K562 (cell line): ENCODE data around the gene TANC1. TPM values are rescaled to one million over a fixed set of nuclear protein-coding genes. Genes with fewer than 3 reads are reported as not detected.

Source experiments
- ATAC-seq: fragments of 200-7000 bp; cut with Tn5 transposase; 3 replicates; pipeline ENCODE4 v1.9.1; 2020; ENCODE audit warnings: moderate library complexity
- BruUV-seq: library from RNA; stranded (reverse); fragments of 400-500 nt; replicated peaks from 2 replicates; lab custom pipeline; 2021; lab: Mats Ljungman, UMichigan
- CTCF ChIA-PET: fragments of 300-600 bp; formaldehyde crosslinking; extraction: SDS; loops from one replicate; lab custom pipeline; 2021; ENCODE audit warnings: low intra/inter-chr PET ratio; lab: Yijun Ruan, JAX
- POLR2A ChIA-PET: fragments of 300-600, 350-650 bp; sonication (Branson Sonifier 250); formaldehyde crosslinking; extraction: SDS; loops from one replicate; lab custom pipeline; 2021; ENCODE audit warnings: antibody characterized with exemption, inconsistent platforms; lab: Yijun Ruan, JAX
- DNase-seq, 4 experiments: peaks; one replicate each; pipeline versions ENCODE4 v3.0.0 to v3.0.0-alpha.2; 2011 to 2018; ENCODE audit warnings: low spot score in 3 of 4, mixed read lengths in 3 of 4; ENCODE audit errors: extremely low read depth in 1 of 4
- FAIRE-seq: peaks from 2 replicates; lab custom pipeline; 2011; peaks lifted over from hg19 to GRCh38; lab: Jason Lieb, UNC
- H2AFZ ChIP-seq: 2 replicates; pipeline ENCODE4 v1.6.0; 2011; ENCODE audit warnings: low read depth, low read length, control low read depth, inconsistent platforms
- H3K27ac ChIP-seq: fragments of 200-600 bp; 3 replicates; pipeline ENCODE4 v1.8.0; 2011; ENCODE audit warnings: low read depth, mild to moderate bottlenecking, control low read depth, inconsistent platforms, low read length, moderate library complexity, mixed read lengths; ENCODE audit errors: extremely low read depth
- H3K27me3 ChIP-seq, 2 experiments: fragments of 300-600 bp in 1 of 2; 2 replicates in 1 of 2; 3 replicates in 1 of 2; pipeline versions ENCODE4 v1.6.0 to v1.8.0; 2011; ENCODE audit warnings: inconsistent platforms in 2 of 2, low read length in 2 of 2, mild to moderate bottlenecking in 1 of 2, mixed read lengths in 1 of 2, moderate library complexity in 1 of 2; ENCODE audit not compliant: control insufficient read depth in 2 of 2, insufficient read depth in 2 of 2
- H3K36me3 ChIP-seq: fragments of 300-600 bp; 3 replicates; pipeline ENCODE4 v1.8.0; 2011; ENCODE audit warnings: mild to moderate bottlenecking, low read length, inconsistent platforms; ENCODE audit not compliant: control insufficient read depth, insufficient read depth
- H3K4me1 ChIP-seq, 2 experiments: fragments of 200-600 bp in 1 of 2; replicated peaks in 1 of 2; 2 replicates in 1 of 2; 3 replicates in 1 of 2; pipeline versions ENCODE4 v1.5.1 to v1.8.0; 2011; ENCODE audit warnings: inconsistent platforms in 2 of 2, low read length in 2 of 2, mild to moderate bottlenecking in 1 of 2, mixed read lengths in 1 of 2, moderate library complexity in 1 of 2; ENCODE audit not compliant: control insufficient read depth in 2 of 2, insufficient read depth in 2 of 2
- H3K4me2 ChIP-seq: 2 replicates; pipeline ENCODE4 v1.6.1; 2011; ENCODE audit warnings: low read length, control low read depth, inconsistent platforms, mixed read lengths; ENCODE audit not compliant: insufficient read depth
- H3K4me3 ChIP-seq: fragments of 200-600 bp; sonication (generic), shearing (Covaris generic); 2 replicates; pipeline ENCODE4 v1.5.1; 2016; ENCODE audit warnings: control low read depth, inconsistent platforms
- H3K79me2 ChIP-seq: fragments of 200-600 bp; 3 replicates; pipeline ENCODE4 v1.8.0; 2011; ENCODE audit warnings: low read length, inconsistent platforms; ENCODE audit not compliant: control insufficient read depth, insufficient read depth
- H3K9ac ChIP-seq, 2 experiments: 2 replicates each; pipeline versions ENCODE4 v1.6.0 to v1.6.1; 2011; ENCODE audit warnings: low read depth in 2 of 2, low read length in 2 of 2, control low read depth in 1 of 2, inconsistent platforms in 1 of 2, mild to moderate bottlenecking in 1 of 2, mixed read lengths in 1 of 2; ENCODE audit not compliant: insufficient read depth in 1 of 2
- H3K9me1 ChIP-seq: one replicate; pipeline ENCODE4 v1.6.0; 2011; ENCODE audit warnings: inconsistent platforms, mild to moderate bottlenecking, low read length, moderate library complexity; ENCODE audit not compliant: control insufficient read depth, insufficient read depth
- H3K9me3 ChIP-seq: replicated peaks from 2 replicates; pipeline ENCODE4 v1.5.1; 2011; ENCODE audit warnings: low read depth, low read length, inconsistent platforms; ENCODE audit not compliant: control insufficient read depth, insufficient read depth
- H4K20me1 ChIP-seq: replicated peaks from 2 replicates; pipeline ENCODE4 v1.6.1; 2011; ENCODE audit warnings: low read length, inconsistent platforms, mixed read lengths; ENCODE audit not compliant: control insufficient read depth, insufficient read depth
- BRD9 ChIP-seq: fragments of 450-650 bp; IDR thresholded peaks from 2 replicates; pipeline ENCODE4 v1.6.1; 2018; ENCODE audit warnings: low read depth; ENCODE audit not compliant: partially characterized antibody
- NR4A1 ChIP-seq, 2 experiments: fragments of 250-450 bp in 1 of 2; fragments of 450-650 bp in 1 of 2; sonication (Bioruptor Pico) in 1 of 2; IDR thresholded peaks; 2 replicates each; pipeline versions ENCODE4 v1.4.0 to v1.6.1; 2016 to 2020; ENCODE audit warnings: mild to moderate bottlenecking in 2 of 2, missing compliant biosample characterization in 1 of 2, missing genetic modification characterization in 1 of 2, moderate library complexity in 1 of 2
- PHB ChIP-seq: fragments of 250-450 bp; sonication (Bioruptor Pico); IDR thresholded peaks from 2 replicates; pipeline ENCODE4 v1.5.0; 2021
- WGBS: fragments of 100-300 bp; shearing (Covaris generic); methylation state at CpG from one replicate; pipeline ENCODE4 v1.1.6; 2016; ENCODE audit warnings: low coverage, mixed read lengths; ENCODE audit not compliant: insufficient coverage; ENCODE audit errors: missing lambda C conversion rate; 5-methylcytosine and 5-hydroxymethylcytosine counted together
- in situ Hi-C: fragments of 300-500 bp; cut with MboI; formaldehyde crosslinking; loops from 4 replicates; pipeline ENCODE4 v1.15.0; 2018; ENCODE audit warnings: inconsistent platforms, mixed read lengths
- intact Hi-C: fragments of 100-400 bp; cut with micrococcal nuclease; formaldehyde crosslinking; loops from 2 replicates; pipeline ENCODE4 v1.14.2; 2022
- polyA plus RNA-seq, 8 experiments: library from polyadenylated mRNA; depleted of rRNA in 4 of 8; stranded (reverse) in 5 of 8; unstranded in 3 of 8; fragments of >200 nt; fragmentation: Nextera tagmentation in 2 of 8; fragmentation: Illumina TruSeq in 1 of 8; extraction: Ambion mirVana in 2 of 8; extraction: Trizol in 1 of 8; gene quantifications; 2 replicates each; pipeline versions ENCODE4 v1.2.1 to v1.2.3, GENCODE V29; 2011 to 2014; ENCODE audit warnings: inconsistent platforms in 1 of 8, missing spikeins in 1 of 8
- total RNA-seq, 7 experiments: library from RNA; depleted of rRNA in 6 of 7; stranded (reverse); fragments of >200 nt in 6 of 7; fragmentation: Illumina TruSeq in 2 of 7; extraction: Trizol in 2 of 7; gene quantifications; 2 replicates each; pipeline versions ENCODE4 v1.2.1 to v1.2.3, GENCODE V29; 2011 to 2021; ENCODE audit warnings: low replicate concordance in 1 of 7
- TF ChIP-seq, protein P1 (sequence below), 2 experiments: fragments of 200-800 bp in 1 of 2; sonication (Bioruptor generic) in 1 of 2; sonication (generic) in 1 of 2; formaldehyde crosslinking in 1 of 2; IDR thresholded peaks in 1 of 2; conservative IDR thresholded peaks in 1 of 2; 2 replicates each; pipeline versions ENCODE4 v1.5.0 to v1.6.1; 2016 to 2020; ENCODE audit warnings: missing compliant biosample characterization in 1 of 2, missing genetic modification characterization in 1 of 2, missing genetic modification reagents in 1 of 2

The TANC1 gene
- total and polyA plus RNA-seq, 9 of the 15 experiments (the other 6 are each of a cell fraction or from before 2014, with no cell fraction given) = under 0.01 to 0.20 (median 0.07) TPM; not detected in 1

DNA sequence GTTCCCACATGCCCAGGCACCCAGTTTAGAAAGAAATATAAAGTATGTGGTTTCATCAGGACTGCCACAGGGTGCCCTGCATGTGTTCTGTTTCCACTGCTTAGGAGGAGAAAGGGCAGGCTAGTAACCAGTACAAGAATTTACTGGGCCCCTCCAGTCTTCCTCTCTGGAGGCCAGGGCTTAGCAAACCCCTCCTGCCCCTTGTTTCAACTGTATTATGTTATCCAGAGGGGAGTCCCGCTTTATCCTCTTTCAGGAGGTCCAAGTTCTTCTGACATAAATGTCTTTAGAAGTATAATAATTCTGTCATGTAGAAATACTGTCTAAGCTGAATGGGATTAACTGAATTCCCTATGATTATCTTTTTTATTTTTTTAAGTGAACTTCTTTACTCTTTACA lies 185.9 kb downstream of the TANC1 start:
- H3K4me3 ChIP-seq = no peak overlapping the region
- no TSS peak for BruUV-seq
- no peak for ATAC-seq
- H3K36me3 ChIP-seq = no peaks in the 10 kb centered on the region
- TF ChIP-seq PHB (CRISPR knock-in tag) (no peak), NR4A1 (CRISPR knock-in tag; IDR thresholded peaks at IDR 0.05) (no peak), NR4A1 (tag; IDR thresholded peaks at IDR 0.05) (no peak), BRD9 (no peak)
- TF ChIP-seq, protein P1, sequence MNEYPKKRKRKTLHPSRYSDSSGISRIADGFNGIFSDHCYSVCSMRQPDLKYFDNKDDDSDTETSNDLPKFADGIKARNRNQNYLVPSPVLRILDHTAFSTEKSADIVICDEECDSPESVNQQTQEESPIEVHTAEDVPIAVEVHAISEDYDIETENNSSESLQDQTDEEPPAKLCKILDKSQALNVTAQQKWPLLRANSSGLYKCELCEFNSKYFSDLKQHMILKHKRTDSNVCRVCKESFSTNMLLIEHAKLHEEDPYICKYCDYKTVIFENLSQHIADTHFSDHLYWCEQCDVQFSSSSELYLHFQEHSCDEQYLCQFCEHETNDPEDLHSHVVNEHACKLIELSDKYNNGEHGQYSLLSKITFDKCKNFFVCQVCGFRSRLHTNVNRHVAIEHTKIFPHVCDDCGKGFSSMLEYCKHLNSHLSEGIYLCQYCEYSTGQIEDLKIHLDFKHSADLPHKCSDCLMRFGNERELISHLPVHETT (CRISPR knock-in tag; conservative IDR thresholded peaks at IDR 0.05 in 1 of 2, IDR thresholded peaks at IDR 0.05 in 1 of 2) = no peak
- TF ChIP-seq, all 486 proteins: peak for 0
- DNase-seq (no peak), FAIRE-seq (no peak)
- H3K27me3 ChIP-seq = peaks cover 3 to 44% of the 10 kb centered on the region in 2 experiments; a peak in 4 of 5 replicates
- no peak overlapping the region for H2AFZ ChIP-seq
- no peak overlapping the region for H3K27ac ChIP-seq
- POLR2A ChIA-PET = interaction anchor here (0.8 to 7.5 kb wide), 3 partner anchors 8 to 23 kb away, joined by 3 to 48 read pairs (median 3); no protein-coding TSS in a partner anchor
- H3K9ac ChIP-seq = no peak overlapping the region
- no peaks in the 10 kb centered on the region for H3K9me3 ChIP-seq
- H4K20me1 ChIP-seq = no peaks in the 10 kb centered on the region
- no peaks in the 10 kb centered on the region for H3K9me1 ChIP-seq
- in situ Hi-C loops = no loop called here
- no peak overlapping the region for H3K4me2 ChIP-seq
- peaks cover 4 to 8% of the 10 kb centered on the region in 2 experiments; a peak in 2 of 5 replicates for H3K4me1 ChIP-seq
- intact Hi-C loops = no loop called here
- CTCF ChIA-PET = no interaction called here
- H3K79me2 ChIP-seq = no peaks in the 10 kb centered on the region
- 19% methylated on average over 1 of the region's 1 CpG for WGBS
